Cardiac ventricle fibroblast (primary cell): ENCODE data around the gene MCOLN2. TPM values are rescaled to one million over a fixed set of nuclear protein-coding genes. Genes with fewer than 3 reads are reported as not detected.

ENCODE experiments used
- total RNA-seq: library from RNA; depleted of rRNA; stranded (reverse); fragments of >200 nt; gene quantifications from 2 replicates; pipeline ENCODE4 v1.2.3, GENCODE V29; 2015

Gene MCOLN2
- 0.20 and 0.56 TPM in 2 replicates for total RNA-seq

DNA sequence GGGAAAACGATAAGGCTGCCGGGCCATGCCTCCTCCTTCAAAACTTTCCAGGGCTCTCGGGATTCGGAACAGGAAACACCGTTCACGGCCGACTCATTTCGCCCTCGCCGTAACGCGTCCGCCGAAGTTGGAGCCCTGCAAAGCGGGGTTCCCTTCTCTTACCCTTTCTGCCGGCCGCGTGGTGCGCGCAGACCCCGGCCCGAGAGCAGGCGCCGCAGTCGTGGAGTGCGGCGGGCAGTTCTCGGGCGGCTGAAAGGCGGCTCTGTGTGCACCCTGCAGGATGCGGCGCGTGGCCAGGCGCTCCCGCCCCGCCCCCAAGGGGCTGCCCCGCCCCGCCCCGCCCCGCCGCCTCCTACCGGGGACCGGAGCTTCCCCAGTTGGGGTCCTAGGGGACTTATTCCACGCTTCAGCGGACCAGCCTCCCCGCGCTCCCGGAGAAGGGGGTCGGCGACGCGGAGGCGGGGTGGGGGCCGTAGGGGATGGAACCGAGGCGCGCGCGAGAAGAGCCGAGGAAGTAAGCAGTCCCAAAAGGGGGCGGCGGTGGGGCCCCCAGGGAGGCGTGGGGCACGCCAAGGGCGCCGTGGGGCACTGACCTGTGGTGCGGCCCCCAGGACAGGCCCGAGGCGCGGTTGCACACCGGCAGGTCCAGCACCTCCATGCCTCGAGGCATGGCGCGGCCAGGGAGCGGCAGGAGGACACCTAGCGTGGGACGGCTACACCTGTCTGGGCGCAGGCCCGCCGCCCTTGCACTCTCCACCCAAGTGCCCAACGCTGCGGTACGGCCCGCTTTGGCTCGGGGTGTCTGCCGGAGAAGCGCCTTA, at the start of gene MCOLN2:
Gene MCOLN2, minus strand, starts transcription at position 268 of the 821 bp plus-strand sequence. Its CDS starts 241 bp downstream, at position 27.

DNA sequence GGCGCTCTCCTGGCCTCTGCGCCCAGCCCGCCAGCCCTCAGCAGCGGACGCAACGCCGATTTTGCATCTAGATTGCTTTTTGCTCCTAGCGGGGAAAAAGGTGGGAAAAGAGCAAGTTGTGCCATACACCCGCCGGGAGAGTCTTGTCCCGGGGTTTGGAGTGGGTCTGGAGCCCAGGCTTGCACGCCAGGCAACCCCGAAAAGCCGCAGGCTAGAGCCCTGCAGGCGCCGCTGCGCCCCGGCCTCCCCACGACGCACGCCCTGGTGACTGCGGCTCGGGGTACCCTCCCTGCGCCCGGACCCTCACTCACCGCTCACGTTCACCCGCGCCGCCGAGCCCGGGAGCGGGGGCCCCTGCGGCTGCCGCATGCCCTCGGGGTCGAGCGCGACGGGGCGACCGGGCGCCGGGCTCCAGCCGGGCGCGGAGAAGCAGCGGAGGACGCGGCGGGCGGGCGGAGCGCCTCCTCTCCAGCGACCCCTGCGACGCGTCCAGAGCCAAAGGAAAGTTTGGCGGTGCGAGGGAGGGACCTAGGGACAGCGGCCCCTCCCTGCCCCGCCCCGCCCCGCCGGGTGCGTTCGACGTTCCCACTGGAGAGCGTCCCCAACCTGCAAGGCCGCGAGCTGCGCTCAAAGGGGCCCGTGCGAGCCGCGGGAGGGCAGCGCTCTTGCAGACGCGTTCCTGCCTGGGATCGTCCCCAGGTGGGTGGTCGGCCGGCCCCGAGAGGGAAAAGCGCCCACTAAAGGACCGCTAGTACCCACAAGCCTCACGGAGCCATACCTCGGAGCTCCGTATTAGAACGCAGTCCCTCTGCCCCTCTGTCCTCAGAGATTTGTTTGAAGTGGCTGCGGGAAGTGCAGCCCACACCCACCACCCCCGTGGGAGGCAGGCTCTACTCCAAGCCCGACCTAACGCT, 104.0 kb downstream of the MCOLN2 start, which contains the start of gene LPAR3:
Gene LPAR3, minus strand, starts transcription at position 502 of the 914 bp plus-strand sequence. CDS start 27,086 bp downstream, outside the sequence.

Other genes starting within 250 kb of the MCOLN2 start
- gene LPAR3, start 103.9 kb downstream of the MCOLN2 start, total RNA-seq = not detected in 2 replicates
- 0.25 and 0.64 TPM in 2 replicates for gene MCOLN3, start 51.4 kb upstream of the MCOLN2 start, total RNA-seq
- gene SYDE2, start 203.9 kb upstream of the MCOLN2 start, total RNA-seq = 0.50 and 0.59 TPM in 2 replicates